Activated CD8-positive, alpha-beta memory T cell treated with anti-CD3 and anti-CD28 coated beads for 36 hours (primary cell): ENCODE results near the gene HRH3. TPM values are rescaled to one million over a fixed set of nuclear protein-coding genes. Genes with fewer than 3 reads are reported as not detected.

Source experiments
- CTCF ChIA-PET: fragments of 350-600 bp; sonication (Branson Sonifier 250); formaldehyde crosslinking; loops from one replicate; lab custom pipeline; 2021; ENCODE audit warnings: antibody characterized with exemption; lab: Charles Lee
- POLR2A ChIA-PET: fragments of 350-600 bp; sonication (Branson Sonifier 250); formaldehyde crosslinking; loops from one replicate; lab custom pipeline; 2021; ENCODE audit warnings: antibody characterized with exemption; lab: Charles Lee
- total RNA-seq, 2 experiments: library from RNA; stranded (reverse); gene quantifications; one replicate each; pipeline ENCODE4 v1.2.3, GENCODE V29; 2021

Gene HRH3
- total RNA-seq, 2 experiments from 2014 or later = not detected

GRCh38 chr20:62206388-62206775 is 13.7 kb downstream of the HRH3 start:
- ChIA-PET POLR2A (no interaction called here), CTCF (no interaction called here)

GRCh38 chr20:62205618-62206387 is 14.3 kb downstream of the HRH3 start:
- POLR2A ChIA-PET = no interaction called here
- CTCF ChIA-PET = no interaction called here

- CTCF ChIA-PET = no interaction called here
- POLR2A ChIA-PET = no interaction called here
Observed at GRCh38 chr20:62203378-62204030, 16.6 kb downstream of the HRH3 start.

GRCh38 chr20:62202676-62203377 is 17.3 kb downstream of the HRH3 start:
- ChIA-PET POLR2A (no interaction called here), CTCF (no interaction called here)

- ChIA-PET CTCF (no interaction called here), POLR2A (no interaction called here)
Observed at GRCh38 chr20:62202083-62202395, 18.0 kb downstream of the HRH3 start.

- CTCF ChIA-PET = no interaction called here
- POLR2A ChIA-PET = no interaction called here
Observed at GRCh38 chr20:62201173-62202082, 18.6 kb downstream of the HRH3 start.

GRCh38 chr20:62200491-62201172 is 19.4 kb downstream of the HRH3 start:
- CTCF ChIA-PET = no interaction called here
- POLR2A ChIA-PET = no interaction called here

GRCh38 chr20:62198931-62199330 is 21.1 kb downstream of the HRH3 start:
- CTCF ChIA-PET = no interaction called here

GRCh38 chr20:62198496-62198895 is 21.6 kb downstream of the HRH3 start:
- ChIA-PET CTCF (no interaction called here), POLR2A (no interaction called here)

More at GRCh38 chr20:62198931-62199330, 21.1 kb downstream of the HRH3 start:
- POLR2A ChIA-PET = interaction anchor here (0.7 kb wide), 1 partner anchor 131 kb away, joined by 7 read pairs; no protein-coding TSS in a partner anchor

GRCh38 chr20:62197801-62198200 is 22.3 kb downstream of the HRH3 start:
- CTCF ChIA-PET = interaction anchor here (0.7 kb wide), 1 partner anchor 170 kb away, joined by 3 read pairs; no protein-coding TSS in a partner anchor

GRCh38 chr20:62197311-62197710 is 22.8 kb downstream of the HRH3 start:
- ChIA-PET CTCF (interaction anchor here (0.7 kb wide), 1 partner anchor 171 kb away, joined by 3 read pairs; no protein-coding TSS in a partner anchor), POLR2A (interaction anchor here (0.6 kb wide), 1 partner anchor 23 kb away, joined by 3 read pairs; the partner anchor contains the start of gene HRH3)

More at GRCh38 chr20:62197801-62198200, 22.3 kb downstream of the HRH3 start:
- POLR2A ChIA-PET = no interaction called here

- CTCF ChIA-PET = interaction anchor here (1.6 kb wide), 1 partner anchor 11 kb away, joined by 4 read pairs; no protein-coding TSS in a partner anchor
- POLR2A ChIA-PET = no interaction called here
Observed at GRCh38 chr20:62196286-62196685, 23.8 kb downstream of the HRH3 start.

GRCh38 chr20:62195736-62196135 is 24.3 kb downstream of the HRH3 start:
- CTCF ChIA-PET = interaction anchor here (1.6 kb wide), 1 partner anchor 11 kb away, joined by 4 read pairs; no protein-coding TSS in a partner anchor

GRCh38 chr20:62195075-62195405 is 25.0 kb downstream of the HRH3 start:
- CTCF ChIA-PET = interaction anchor here (1.6 kb wide), 1 partner anchor 10 kb away, joined by 4 read pairs; no protein-coding TSS in a partner anchor
- POLR2A ChIA-PET = no interaction called here

More at GRCh38 chr20:62195736-62196135, 24.3 kb downstream of the HRH3 start:
- POLR2A ChIA-PET = no interaction called here

GRCh38 chr20:62193079-62194025 is 26.7 kb downstream of the HRH3 start:
- CTCF ChIA-PET = no interaction called here
- POLR2A ChIA-PET = no interaction called here

GRCh38 chr20:62192635-62193034 is 27.4 kb downstream of the HRH3 start:
- POLR2A ChIA-PET = no interaction called here
- CTCF ChIA-PET = no interaction called here
